Kidney epithelial cell (primary cell): Measurements from ENCODE around the gene FAF1. TPM values are rescaled to one million over a fixed set of nuclear protein-coding genes. Genes with fewer than 3 reads are reported as not detected.

ENCODE experiments used
- DNase-seq: peaks from one replicate; pipeline ENCODE4 v3.0.0-alpha.2; 2010; ENCODE audit warnings: low read depth
- H3K27me3 ChIP-seq: 2 replicates; pipeline ENCODE4 v1.6.0; 2011; ENCODE audit warnings: low read length; ENCODE audit not compliant: control insufficient read depth, insufficient read depth
- H3K36me3 ChIP-seq: 2 replicates; pipeline ENCODE4 v1.5.1; 2011; ENCODE audit warnings: low read length; ENCODE audit not compliant: control insufficient read depth, insufficient read depth
- H3K4me3 ChIP-seq: 2 replicates; pipeline ENCODE4 v1.5.1; 2011; ENCODE audit warnings: low read depth, mild to moderate bottlenecking, control low read depth, low read length
- total RNA-seq: library from RNA; depleted of rRNA; stranded (reverse); fragments of >200 nt; gene quantifications from 2 replicates; pipeline ENCODE4 v1.2.3, GENCODE V29; 2015
- TF ChIP-seq, protein P1 (sequence below): IDR thresholded peaks from 2 replicates; pipeline ENCODE4 v1.5.1; 2011; ENCODE audit warnings: mild to moderate bottlenecking, moderate library complexity, low read length, control low read depth, inconsistent platforms; ENCODE audit not compliant: insufficient read depth, poor library complexity, severe bottlenecking

The FAF1 gene
- total RNA-seq, 1 donor from 2014 or later: 57.8 TPM

DNA sequence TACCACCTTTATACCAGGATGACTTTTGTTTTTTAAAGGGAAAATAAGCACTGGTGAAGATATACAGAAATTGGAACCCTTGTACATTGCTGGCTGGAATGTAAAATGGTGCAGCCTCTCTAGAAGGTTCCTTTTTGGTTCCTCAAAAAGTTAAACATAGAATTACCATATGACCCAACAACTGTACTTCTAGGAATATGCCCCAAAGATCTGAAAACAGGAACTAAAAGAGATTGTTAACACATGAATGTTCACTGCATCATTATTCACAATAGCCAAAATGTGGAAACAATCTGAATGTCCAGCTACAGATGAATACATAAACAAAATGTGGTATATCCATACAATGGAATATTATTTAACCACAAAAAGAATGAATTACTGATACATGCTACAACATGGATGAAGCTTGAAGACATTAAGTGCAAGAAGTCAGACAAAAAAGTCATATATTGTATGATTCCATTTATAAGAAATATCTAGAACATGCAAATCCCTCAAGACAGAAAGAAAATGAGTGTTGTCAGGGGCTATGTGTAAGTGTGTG is 452.0 kb downstream of the FAF1 start:
- H3K27me3 ChIP-seq: no peaks in the 10 kb centered on the region
- TF ChIP-seq, protein P1, sequence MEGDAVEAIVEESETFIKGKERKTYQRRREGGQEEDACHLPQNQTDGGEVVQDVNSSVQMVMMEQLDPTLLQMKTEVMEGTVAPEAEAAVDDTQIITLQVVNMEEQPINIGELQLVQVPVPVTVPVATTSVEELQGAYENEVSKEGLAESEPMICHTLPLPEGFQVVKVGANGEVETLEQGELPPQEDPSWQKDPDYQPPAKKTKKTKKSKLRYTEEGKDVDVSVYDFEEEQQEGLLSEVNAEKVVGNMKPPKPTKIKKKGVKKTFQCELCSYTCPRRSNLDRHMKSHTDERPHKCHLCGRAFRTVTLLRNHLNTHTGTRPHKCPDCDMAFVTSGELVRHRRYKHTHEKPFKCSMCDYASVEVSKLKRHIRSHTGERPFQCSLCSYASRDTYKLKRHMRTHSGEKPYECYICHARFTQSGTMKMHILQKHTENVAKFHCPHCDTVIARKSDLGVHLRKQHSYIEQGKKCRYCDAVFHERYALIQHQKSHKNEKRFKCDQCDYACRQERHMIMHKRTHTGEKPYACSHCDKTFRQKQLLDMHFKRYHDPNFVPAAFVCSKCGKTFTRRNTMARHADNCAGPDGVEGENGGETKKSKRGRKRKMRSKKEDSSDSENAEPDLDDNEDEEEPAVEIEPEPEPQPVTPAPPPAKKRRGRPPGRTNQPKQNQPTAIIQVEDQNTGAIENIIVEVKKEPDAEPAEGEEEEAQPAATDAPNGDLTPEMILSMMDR: no peak
- no peak for DNase-seq
- H3K36me3 ChIP-seq: no peaks in the 10 kb centered on the region
- no peak overlapping the region for H3K4me3 ChIP-seq

DNA sequence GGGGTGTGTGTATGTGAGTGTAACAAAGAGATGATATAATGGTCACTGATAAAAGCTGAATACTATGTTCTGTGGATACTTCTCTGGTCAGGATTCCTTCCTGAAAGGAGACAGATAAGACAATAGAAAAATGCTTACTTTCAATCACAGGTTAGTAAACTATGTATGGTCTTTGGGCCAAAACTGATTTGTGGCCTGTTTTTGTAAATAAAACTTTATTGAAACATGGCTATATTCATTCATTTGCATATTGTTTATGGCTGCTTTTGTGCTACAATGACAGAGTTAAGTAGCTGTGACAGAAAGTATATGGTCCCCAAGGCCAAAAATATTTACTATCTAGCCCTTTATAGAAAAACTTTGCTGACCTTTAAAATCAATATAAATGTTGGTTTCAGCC is 454.6 kb downstream of the FAF1 start:
- H3K27me3 ChIP-seq: no peaks in the 10 kb centered on the region
- TF ChIP-seq, protein P1: no peak
- no peaks in the 10 kb centered on the region for H3K36me3 ChIP-seq
- H3K4me3 ChIP-seq: no peak overlapping the region
- DNase-seq: no peak

DNA sequence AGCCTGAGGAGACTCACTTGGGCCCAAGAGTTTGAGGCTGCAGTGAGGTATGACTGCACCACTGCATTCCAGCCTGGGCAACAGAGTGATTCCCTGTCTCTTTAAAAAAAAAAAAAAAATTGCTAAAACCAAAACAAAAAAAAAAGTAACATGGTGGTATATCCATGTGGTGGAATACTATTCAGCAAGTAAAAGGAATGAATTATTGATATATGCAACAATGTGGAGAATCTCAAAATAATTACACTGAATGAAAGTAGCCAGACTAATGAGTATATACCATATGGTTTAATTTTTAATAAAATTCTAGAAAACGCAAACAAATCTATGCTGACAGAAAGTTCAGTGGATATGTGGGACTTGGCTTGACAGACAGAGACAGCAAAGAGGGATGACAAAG is 456.6 kb downstream of the FAF1 start:
- no peak overlapping the region for H3K4me3 ChIP-seq
- H3K27me3 ChIP-seq: no peaks in the 10 kb centered on the region
- no peaks in the 10 kb centered on the region for H3K36me3 ChIP-seq
- TF ChIP-seq, protein P1: no peak
- no peak for DNase-seq

DNA sequence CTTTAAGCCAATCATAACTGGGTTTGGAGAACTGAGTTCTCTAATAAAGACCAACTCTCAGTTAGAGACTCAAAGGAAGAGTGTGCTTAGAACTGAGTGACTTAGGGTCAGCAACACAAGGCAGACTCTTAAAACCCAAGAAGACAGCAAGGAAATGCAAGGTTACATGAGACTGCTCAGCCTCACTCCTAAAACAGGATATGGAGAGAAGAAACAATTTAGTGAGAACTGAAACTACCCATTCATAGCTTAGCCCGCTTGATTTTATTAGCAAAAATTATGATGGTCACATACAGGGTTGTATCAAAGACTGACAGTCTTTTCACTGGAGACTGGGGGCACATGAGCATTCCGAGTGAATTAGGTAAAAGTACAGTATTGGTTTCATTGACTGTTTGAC is 457.9 kb downstream of the FAF1 start:
- DNase-seq: no peak
- H3K27me3 ChIP-seq: no peaks in the 10 kb centered on the region
- no peaks in the 10 kb centered on the region for H3K36me3 ChIP-seq
- TF ChIP-seq, protein P1: no peak
- no peak overlapping the region for H3K4me3 ChIP-seq

DNA sequence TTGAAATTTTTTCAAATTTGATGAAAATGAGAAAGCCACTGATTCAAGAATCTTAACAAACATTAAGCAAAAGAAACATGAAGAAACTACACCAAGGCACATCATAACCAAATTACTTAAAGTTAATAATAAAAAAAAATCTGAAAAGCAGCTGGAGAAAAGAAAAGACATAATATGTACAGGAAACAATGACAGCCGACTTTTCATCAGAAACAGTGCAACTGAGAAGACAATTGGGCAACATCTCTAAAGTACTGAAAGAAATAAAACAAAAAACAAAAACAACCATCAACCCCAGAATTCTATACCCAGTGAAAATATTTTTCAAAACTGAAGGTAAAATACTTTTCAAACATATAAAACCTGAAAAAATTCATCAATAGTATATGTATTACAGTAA is 463.1 kb downstream of the FAF1 start:
- TF ChIP-seq, protein P1: no peak
- Histone ChIP-seq H3K4me3 (no peak overlapping the region), H3K36me3 (no peaks in the 10 kb centered on the region), H3K27me3 (no peaks in the 10 kb centered on the region)
- no peak for DNase-seq

DNA sequence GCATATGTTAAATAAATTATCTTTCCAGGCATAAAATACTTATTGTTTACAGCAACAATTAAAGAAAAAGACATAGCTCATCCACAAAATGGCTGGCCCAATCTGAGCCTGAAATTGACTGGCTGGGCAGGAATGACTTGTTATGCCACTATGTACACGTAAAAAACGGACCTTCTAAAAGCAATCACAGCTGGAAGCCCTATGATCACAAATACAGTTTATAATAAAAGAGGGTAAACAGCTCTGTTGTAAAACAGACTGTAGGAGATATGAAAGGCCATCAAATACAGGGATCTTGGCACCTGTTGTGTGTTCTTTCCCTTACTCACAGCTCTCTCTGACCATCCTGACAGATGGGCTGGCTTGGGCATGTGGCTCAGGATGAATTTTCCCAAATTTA is 466.4 kb downstream of the FAF1 start:
- DNase-seq: no peak
- no peak overlapping the region for H3K4me3 ChIP-seq
- TF ChIP-seq, protein P1: no peak
- H3K36me3 ChIP-seq: no peaks in the 10 kb centered on the region
- no peaks in the 10 kb centered on the region for H3K27me3 ChIP-seq
